Right atrium auricular region (tissue), 2 donors: ENCODE data around the gene ZNF800. TPM values are rescaled to one million over a fixed set of nuclear protein-coding genes. Genes with fewer than 3 reads are reported as not detected.

Experiments
- DNase-seq: peaks from one replicate; pipeline ENCODE4 v3.0.0-alpha.2; 2019; ENCODE audit warnings: low spot score
- H3K27ac ChIP-seq, 2 donors: fragments of 200-600 bp; sonication (generic); 1 replicate in 1 of 2; 2 replicates in 1 of 2; pipeline ENCODE4 v1.5.1; 2016 to 2019
- H3K27me3 ChIP-seq, 2 donors: fragments of 200-600 bp; sonication (generic); one replicate each; pipeline versions ENCODE4 v1.5.1 to v1.6.0; 2017 to 2019
- H3K36me3 ChIP-seq: fragments of 200-600 bp; sonication (generic); one replicate; pipeline ENCODE4 v1.5.1; 2016
- H3K4me1 ChIP-seq, 2 donors: fragments of 200-600 bp; sonication (generic); one replicate each; pipeline versions ENCODE4 v1.5.1 to v1.6.0; 2017 to 2019
- H3K4me3 ChIP-seq, 2 donors: fragments of 200-600 bp; sonication (generic); 1 replicate in 1 of 2; 2 replicates in 1 of 2; pipeline ENCODE4 v1.5.1; 2017 to 2019; ENCODE audit warnings: mild to moderate bottlenecking in 1 of 2, moderate library complexity in 1 of 2
- H3K9me3 ChIP-seq, 2 donors: fragments of 200-600 bp; sonication (generic); one replicate each; pipeline ENCODE4 v1.5.1; 2019
- CTCF ChIP-seq, 2 donors: fragments of 200-600 bp; sonication (generic); IDR thresholded peaks; one replicate each; pipeline ENCODE4 v1.5.1; 2019; ENCODE audit warnings: antibody characterized with exemption in 2 of 2
- total RNA-seq, 2 donors: library from RNA; depleted of rRNA; stranded (reverse); fragments of >200 nt; gene quantifications; one replicate each; pipeline ENCODE4 v1.1.0, GENCODE V29; 2016

The ZNF800 gene
- total RNA-seq, 2 donors from 2014 or later, result 23.3 to 24.9 TPM

GRCh38 chr7:127378537-127378936 is 14.0 kb downstream of the ZNF800 start:
- no peak overlapping the region for H3K4me3 ChIP-seq
- no peak overlapping the region for H3K27ac ChIP-seq
- peaks cover 18% of the 10 kb centered on the region for H3K36me3 ChIP-seq
- H3K9me3 ChIP-seq, result no peaks in the 10 kb centered on the region
- peaks cover 0 to 8% of the 10 kb centered on the region in 2 donors for H3K4me1 ChIP-seq
- H3K27me3 ChIP-seq, result no peaks in the 10 kb centered on the region
- no peak for TF ChIP-seq CTCF (IDR thresholded peaks at IDR 0.05)
- DNase-seq, result no peak

GRCh38 chr7:127377425-127377824 is 15.1 kb downstream of the ZNF800 start:
- Histone ChIP-seq H3K4me1 (no peaks in the 10 kb centered on the region), H3K27ac (no peak overlapping the region), H3K36me3 (peaks cover 26% of the 10 kb centered on the region), H3K4me3 (no peak overlapping the region), H3K9me3 (no peaks in the 10 kb centered on the region), H3K27me3 (no peaks in the 10 kb centered on the region)
- TF ChIP-seq CTCF (IDR thresholded peaks at IDR 0.05), result no peak
- DNase-seq, result no peak

GRCh38 chr7:127375631-127376030 is 16.9 kb downstream of the ZNF800 start:
- no peak for DNase-seq
- Histone ChIP-seq H3K4me1 (no peaks in the 10 kb centered on the region), H3K4me3 (no peak overlapping the region), H3K27ac (no peak overlapping the region), H3K9me3 (no peaks in the 10 kb centered on the region), H3K27me3 (no peaks in the 10 kb centered on the region), H3K36me3 (peaks cover 26% of the 10 kb centered on the region)
- no peak for TF ChIP-seq CTCF (IDR thresholded peaks at IDR 0.05)

GRCh38 chr7:127367679-127368078 is 24.8 kb downstream of the ZNF800 start:
- no peaks in the 10 kb centered on the region for H3K27me3 ChIP-seq
- no peak overlapping the region for H3K4me3 ChIP-seq
- no peak for TF ChIP-seq CTCF (IDR thresholded peaks at IDR 0.05)
- DNase-seq, result no peak
- H3K36me3 ChIP-seq, result no peaks in the 10 kb centered on the region
- no peak overlapping the region for H3K27ac ChIP-seq
- no peaks in the 10 kb centered on the region for H3K9me3 ChIP-seq
- no peaks in the 10 kb centered on the region for H3K4me1 ChIP-seq

GRCh38 chr7:127366680-127367079 is 25.8 kb downstream of the ZNF800 start:
- Histone ChIP-seq H3K27ac (no peak overlapping the region), H3K9me3 (no peaks in the 10 kb centered on the region), H3K36me3 (no peaks in the 10 kb centered on the region), H3K4me1 (peaks cover 0 to 6% of the 10 kb centered on the region in 2 donors), H3K4me3 (no peak overlapping the region), H3K27me3 (no peaks in the 10 kb centered on the region)
- no peak for DNase-seq
- no peak for TF ChIP-seq CTCF (IDR thresholded peaks at IDR 0.05)

- Histone ChIP-seq H3K27me3 (no peaks in the 10 kb centered on the region), H3K27ac (no peak overlapping the region), H3K4me3 (no peak overlapping the region), H3K4me1 (peaks cover 0 to 6% of the 10 kb centered on the region in 2 donors), H3K36me3 (no peaks in the 10 kb centered on the region), H3K9me3 (no peaks in the 10 kb centered on the region)
- no peak for DNase-seq
- no peak for TF ChIP-seq CTCF (IDR thresholded peaks at IDR 0.05)
These were observed 26.6 kb downstream of the ZNF800 start for GRCh38 chr7:127365957-127366315.
